Activated naive CD4-positive, alpha-beta T cell treated with anti-CD3 and anti-CD28 coated beads for 36 hours (primary cell): ENCODE results near the gene TLK1. TPM values are rescaled to one million over a fixed set of nuclear protein-coding genes. Genes with fewer than 3 reads are reported as not detected.

Source experiments
- CTCF ChIA-PET: fragments of 350-600 bp; sonication (Branson Sonifier 250); formaldehyde crosslinking; loops from one replicate; lab custom pipeline; 2021; ENCODE audit warnings: antibody characterized with exemption; lab: Charles Lee
- DNase-seq: peaks from one replicate; pipeline ENCODE4 v3.0.0-alpha.2; 2020
- H3K27ac Mint-ChIP-seq: one replicate; pipeline ENCODE4 v1.8.0; 2021; ENCODE audit warnings: mild to moderate bottlenecking, mixed read lengths
- H3K27me3 Mint-ChIP-seq: one replicate; pipeline ENCODE4 v1.8.0; 2021; ENCODE audit warnings: low read depth, mixed read lengths
- H3K36me3 Mint-ChIP-seq: one replicate; pipeline ENCODE4 v1.8.0; 2021; ENCODE audit warnings: low read depth, mixed read lengths
- H3K4me1 Mint-ChIP-seq: one replicate; pipeline ENCODE4 v1.8.0; 2021; ENCODE audit warnings: low read depth, mixed read lengths
- H3K4me3 Mint-ChIP-seq: one replicate; pipeline ENCODE4 v1.8.0; 2021; ENCODE audit warnings: mild to moderate bottlenecking, moderate library complexity, mixed read lengths
- H3K9me3 Mint-ChIP-seq: one replicate; pipeline ENCODE4 v1.8.0; 2021; ENCODE audit warnings: mixed read lengths
- intact Hi-C: fragments of 100-400 bp; cut with micrococcal nuclease; formaldehyde crosslinking; loops from one replicate; pipeline ENCODE4 v1.15.1; 2023
- total RNA-seq, 2 experiments: library from RNA; stranded (reverse); gene quantifications; one replicate each; pipeline ENCODE4 v1.2.3, GENCODE V29; 2021

Gene TLK1
- total RNA-seq, 2 experiments from 2014 or later, result 54.5 to 55.9 TPM

DNA sequence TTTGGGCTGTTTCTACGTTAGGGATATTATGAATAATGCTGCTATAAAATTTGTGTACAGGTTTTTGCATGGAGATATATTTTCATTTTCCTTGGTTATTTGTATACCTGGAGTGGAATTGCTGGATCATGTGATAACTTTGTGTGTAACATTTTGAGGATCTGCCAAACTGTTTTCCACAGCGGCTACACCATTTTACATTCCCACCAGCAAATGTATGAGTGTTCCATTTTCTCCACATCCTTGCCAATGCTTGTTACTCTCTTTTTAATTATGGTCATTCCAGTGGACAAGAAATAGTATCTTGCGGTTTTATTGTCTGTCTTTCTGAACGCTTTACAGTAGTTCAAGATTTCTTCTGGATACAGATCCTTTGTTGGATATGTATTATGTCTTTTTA, 218.1 kb downstream of the TLK1 start:
- Mint-ChIP-seq H3K27ac (no peak overlapping the region), H3K9me3 (no peaks in the 10 kb centered on the region), H3K27me3 (no peaks in the 10 kb centered on the region), H3K36me3 (peaks cover 2% of the 10 kb centered on the region), H3K4me3 (no peak overlapping the region), H3K4me1 (peaks cover 68% of the 10 kb centered on the region)
- no peak for DNase-seq
- intact Hi-C loops, result no loop called here
- CTCF ChIA-PET, result interaction anchor here (3.1 kb wide), 1 partner anchor 13 kb away, joined by 9 read pairs; the partner anchor contains the start of gene GORASP2

Other genes with a start within 250 kb of the TLK1 start
- gene GORASP2, start 231.6 kb downstream of the TLK1 start, total RNA-seq, result 10 to 100 TPM; 57.1 to 60.2 TPM